Transverse colon (tissue), 4 donors: ENCODE data around the gene SPATA6.
"Not testable (repeated sequence)": the region's sequence is repeated elsewhere in the genome, so short reads cannot be mapped to it uniquely, and the experiment has no call there.

Experiments
- POLR2A ChIP-seq: fragments of 450-650 bp; IDR thresholded peaks from one replicate; pipeline ENCODE4 v1.6.1; 2016; ENCODE audit warnings: antibody characterized with exemption, mild to moderate bottlenecking, moderate library complexity
- POLR2AphosphoS5 ChIP-seq, 3 donors: sonication (generic); formaldehyde crosslinking; IDR thresholded peaks; one replicate each; pipeline ENCODE4 v1.6.1; 2016; ENCODE audit warnings: antibody characterized with exemption in 3 of 3
- TF ChIP-seq, protein P1 (sequence below), 5 experiments: fragments of 200-600 bp in 3 of 5; fragments of 450-650 bp in 2 of 5; sonication (generic) in 3 of 5; IDR thresholded peaks; 1 replicate in 2 of 5; 2 replicates in 3 of 5; pipeline ENCODE4 v1.5.1; 2016 to 2017; ENCODE audit warnings: antibody characterized with exemption in 5 of 5, inconsistent platforms in 3 of 5, mild to moderate bottlenecking in 2 of 5, moderate library complexity in 1 of 5

- TF ChIP-seq POLR2A; POLR2AphosphoS5 (IDR thresholded peaks at IDR 0.05): not testable (repeated sequence)
- TF ChIP-seq, protein P1, sequence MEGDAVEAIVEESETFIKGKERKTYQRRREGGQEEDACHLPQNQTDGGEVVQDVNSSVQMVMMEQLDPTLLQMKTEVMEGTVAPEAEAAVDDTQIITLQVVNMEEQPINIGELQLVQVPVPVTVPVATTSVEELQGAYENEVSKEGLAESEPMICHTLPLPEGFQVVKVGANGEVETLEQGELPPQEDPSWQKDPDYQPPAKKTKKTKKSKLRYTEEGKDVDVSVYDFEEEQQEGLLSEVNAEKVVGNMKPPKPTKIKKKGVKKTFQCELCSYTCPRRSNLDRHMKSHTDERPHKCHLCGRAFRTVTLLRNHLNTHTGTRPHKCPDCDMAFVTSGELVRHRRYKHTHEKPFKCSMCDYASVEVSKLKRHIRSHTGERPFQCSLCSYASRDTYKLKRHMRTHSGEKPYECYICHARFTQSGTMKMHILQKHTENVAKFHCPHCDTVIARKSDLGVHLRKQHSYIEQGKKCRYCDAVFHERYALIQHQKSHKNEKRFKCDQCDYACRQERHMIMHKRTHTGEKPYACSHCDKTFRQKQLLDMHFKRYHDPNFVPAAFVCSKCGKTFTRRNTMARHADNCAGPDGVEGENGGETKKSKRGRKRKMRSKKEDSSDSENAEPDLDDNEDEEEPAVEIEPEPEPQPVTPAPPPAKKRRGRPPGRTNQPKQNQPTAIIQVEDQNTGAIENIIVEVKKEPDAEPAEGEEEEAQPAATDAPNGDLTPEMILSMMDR (IDR thresholded peaks at IDR 0.05) = not testable (repeated sequence)
Observed at GRCh38 chr1:48311829-48312228, 160.2 kb downstream of the SPATA6 start.
